Neural crest cell (in vitro differentiated cells): ENCODE measurements around the gene MPZL1. TPM values are rescaled to one million over a fixed set of nuclear protein-coding genes. Genes with fewer than 3 reads are reported as not detected.

Experiments used
- DNase-seq: peaks from one replicate; pipeline ENCODE4 v3.0.0; 2021; ENCODE audit warnings: low read depth, mixed read lengths, low spot score
- H3K27ac Mint-ChIP-seq: one replicate; pipeline ENCODE4 v1.8.0; 2021; ENCODE audit warnings: mild to moderate bottlenecking, mixed read lengths; ENCODE audit not compliant: unreplicated experiment
- H3K27me3 Mint-ChIP-seq: 2 replicates; pipeline ENCODE4 v1.8.0; 2021; ENCODE audit warnings: low read depth, mild to moderate bottlenecking, mixed read lengths
- H3K36me3 Mint-ChIP-seq: 2 replicates; pipeline ENCODE4 v1.8.0; 2021; ENCODE audit warnings: low read depth, mild to moderate bottlenecking, mixed read lengths
- H3K4me1 Mint-ChIP-seq: 2 replicates; pipeline ENCODE4 v1.8.0; 2021; ENCODE audit warnings: mixed read lengths
- H3K4me3 Mint-ChIP-seq: one replicate; pipeline ENCODE4 v1.8.0; 2021; ENCODE audit warnings: mild to moderate bottlenecking, mixed read lengths
- H3K9me3 Mint-ChIP-seq: 2 replicates; pipeline ENCODE4 v1.8.0; 2021; ENCODE audit warnings: mixed read lengths
- CTCF ChIP-seq: fragments of 200-600 bp; sonication (generic); conservative IDR thresholded peaks from 2 replicates; pipeline ENCODE4 v1.5.0; 2021; ENCODE audit warnings: antibody characterized with exemption, mild to moderate bottlenecking
- total RNA-seq: library from RNA; stranded (reverse); gene quantifications from 2 replicates; pipeline ENCODE4 v1.2.1, GENCODE V29; 2021

Gene MPZL1
- total RNA-seq, 1 donor from 2014 or later, result 114 TPM

DNA sequence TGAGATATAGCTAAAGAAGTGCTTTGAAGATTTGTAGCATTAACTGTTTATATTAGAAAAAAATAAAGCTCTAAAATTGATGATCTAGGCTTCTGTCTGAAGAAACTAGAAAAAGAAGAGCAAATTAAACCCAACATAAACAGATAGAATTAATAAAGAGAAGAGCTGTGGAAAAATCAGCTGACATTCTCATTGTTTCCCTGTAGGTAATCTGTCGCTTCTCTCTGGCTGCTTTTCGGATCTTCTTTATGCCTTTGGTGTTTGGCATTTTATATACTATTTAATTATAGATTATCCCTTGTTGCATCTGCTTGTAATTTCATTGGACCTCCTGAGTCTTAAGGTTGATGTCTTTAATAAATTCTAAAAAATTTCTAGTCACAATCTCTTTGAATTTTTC lies 59.8 kb downstream of the MPZL1 start:
- TF ChIP-seq CTCF, result no peak
- peaks cover 11% of the 10 kb centered on the region for H3K9me3 Mint-ChIP-seq
- no peak overlapping the region for H3K27ac Mint-ChIP-seq
- H3K4me3 Mint-ChIP-seq, result no peak overlapping the region
- DNase-seq, result no peak
- H3K4me1 Mint-ChIP-seq, result peaks cover 9% of the 10 kb centered on the region
- H3K36me3 Mint-ChIP-seq, result peaks cover 64% of the 10 kb centered on the region
- H3K27me3 Mint-ChIP-seq, result no peaks in the 10 kb centered on the region

GRCh38 chr1:167782946-167783345 lies 61.2 kb downstream of the MPZL1 start:
- H3K27ac Mint-ChIP-seq, result no peak overlapping the region
- H3K9me3 Mint-ChIP-seq, result peaks cover 11% of the 10 kb centered on the region
- no peak for DNase-seq
- TF ChIP-seq CTCF, result no peak
- no peaks in the 10 kb centered on the region for H3K27me3 Mint-ChIP-seq
- no peak overlapping the region for H3K4me3 Mint-ChIP-seq
- peaks cover 58% of the 10 kb centered on the region for H3K36me3 Mint-ChIP-seq
- H3K4me1 Mint-ChIP-seq, result peaks cover 9% of the 10 kb centered on the region

DNA sequence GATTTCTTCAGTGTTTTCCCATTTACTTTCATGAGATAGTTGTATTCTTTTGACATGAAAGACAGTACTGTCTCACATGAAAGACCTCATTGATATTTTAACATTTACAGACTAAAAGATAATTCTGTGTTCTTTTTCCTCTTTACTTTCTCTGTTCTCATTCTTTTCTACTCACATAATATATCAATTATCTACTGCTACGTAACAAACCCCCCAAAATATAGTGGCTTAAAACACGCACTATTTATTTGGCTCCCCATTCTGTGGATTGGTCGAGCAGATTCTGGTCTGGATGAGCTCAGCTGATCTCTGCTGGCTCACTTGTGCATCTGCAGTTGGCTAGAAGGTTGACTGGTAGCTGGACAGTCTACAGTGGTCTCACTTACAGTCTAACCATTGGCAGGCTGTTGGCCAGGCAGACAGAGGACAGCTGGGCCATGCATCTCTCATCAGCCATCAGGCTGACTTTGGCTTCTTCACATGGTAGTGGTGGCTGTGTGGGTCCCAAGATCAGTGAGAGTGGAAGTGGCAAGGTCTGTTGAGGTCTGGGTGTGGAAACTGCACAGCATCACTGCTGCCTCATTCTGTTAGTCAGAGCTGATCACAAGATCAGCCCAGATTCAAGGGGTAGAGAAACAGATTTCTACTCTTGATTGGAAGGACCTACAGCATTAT lies 63.2 kb downstream of the MPZL1 start:
- Mint-ChIP-seq H3K27ac (no peak overlapping the region), H3K4me3 (no peak overlapping the region), H3K9me3 (peaks cover 11% of the 10 kb centered on the region), H3K4me1 (peaks cover 9% of the 10 kb centered on the region), H3K27me3 (no peaks in the 10 kb centered on the region), H3K36me3 (peaks cover 57% of the 10 kb centered on the region)
- DNase-seq, result no peak
- no peak for TF ChIP-seq CTCF

DNA sequence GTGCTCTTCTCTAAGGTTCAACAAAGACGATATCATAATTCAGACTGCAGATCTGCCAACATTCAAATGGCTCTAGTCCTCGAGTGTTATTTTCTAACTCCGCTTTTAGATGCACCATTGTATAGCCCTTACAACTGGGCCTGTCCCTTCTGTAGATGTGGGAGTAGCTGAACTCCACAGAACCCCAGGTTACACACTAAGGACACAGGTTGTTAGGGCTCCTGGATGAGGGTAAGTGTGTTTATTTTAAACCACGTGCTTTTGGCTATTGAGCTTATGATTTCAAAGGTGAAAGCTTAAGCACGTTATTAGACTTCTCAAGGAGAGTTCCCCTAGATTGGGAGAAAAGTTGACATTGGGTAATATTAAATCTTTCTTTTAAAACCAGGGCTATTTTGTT lies 64.7 kb downstream of the MPZL1 start:
- DNase-seq, result no peak
- Mint-ChIP-seq H3K27me3 (no peaks in the 10 kb centered on the region), H3K9me3 (no peaks in the 10 kb centered on the region), H3K27ac (no peak overlapping the region), H3K4me3 (no peak overlapping the region), H3K4me1 (peaks cover 9% of the 10 kb centered on the region), H3K36me3 (peaks cover 44% of the 10 kb centered on the region)
- TF ChIP-seq CTCF, result no peak

DNA sequence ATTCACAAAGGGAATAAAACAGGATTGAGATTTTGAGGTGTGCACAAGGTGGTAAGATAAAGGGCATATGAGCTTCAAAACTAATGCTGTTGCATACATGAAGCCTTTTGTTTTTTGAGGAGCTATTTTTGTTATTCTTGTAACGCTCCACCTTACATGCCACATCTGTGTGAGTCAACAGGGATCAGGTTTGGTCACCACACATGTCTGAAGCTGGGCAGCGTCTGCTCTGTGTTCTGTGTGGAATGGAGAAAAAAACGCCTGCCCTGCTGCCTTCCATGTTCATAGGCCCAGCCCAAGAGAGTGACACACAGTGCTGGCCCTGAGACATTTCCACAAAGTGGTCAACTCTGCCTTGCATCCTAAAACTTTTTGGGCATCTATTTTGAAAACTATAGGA lies 67.7 kb downstream of the MPZL1 start:
- Mint-ChIP-seq H3K9me3 (no peaks in the 10 kb centered on the region), H3K4me1 (peaks cover 8% of the 10 kb centered on the region), H3K27ac (no peak overlapping the region), H3K4me3 (no peak overlapping the region), H3K36me3 (peaks cover 32% of the 10 kb centered on the region), H3K27me3 (no peaks in the 10 kb centered on the region)
- TF ChIP-seq CTCF, result no peak
- no peak for DNase-seq
